ENCODE measurements around the gene BCL10.
A peak's percentile ranks its signal among the peaks of the same experiment; 100 is the strongest.

The BCL10 gene

DNA sequence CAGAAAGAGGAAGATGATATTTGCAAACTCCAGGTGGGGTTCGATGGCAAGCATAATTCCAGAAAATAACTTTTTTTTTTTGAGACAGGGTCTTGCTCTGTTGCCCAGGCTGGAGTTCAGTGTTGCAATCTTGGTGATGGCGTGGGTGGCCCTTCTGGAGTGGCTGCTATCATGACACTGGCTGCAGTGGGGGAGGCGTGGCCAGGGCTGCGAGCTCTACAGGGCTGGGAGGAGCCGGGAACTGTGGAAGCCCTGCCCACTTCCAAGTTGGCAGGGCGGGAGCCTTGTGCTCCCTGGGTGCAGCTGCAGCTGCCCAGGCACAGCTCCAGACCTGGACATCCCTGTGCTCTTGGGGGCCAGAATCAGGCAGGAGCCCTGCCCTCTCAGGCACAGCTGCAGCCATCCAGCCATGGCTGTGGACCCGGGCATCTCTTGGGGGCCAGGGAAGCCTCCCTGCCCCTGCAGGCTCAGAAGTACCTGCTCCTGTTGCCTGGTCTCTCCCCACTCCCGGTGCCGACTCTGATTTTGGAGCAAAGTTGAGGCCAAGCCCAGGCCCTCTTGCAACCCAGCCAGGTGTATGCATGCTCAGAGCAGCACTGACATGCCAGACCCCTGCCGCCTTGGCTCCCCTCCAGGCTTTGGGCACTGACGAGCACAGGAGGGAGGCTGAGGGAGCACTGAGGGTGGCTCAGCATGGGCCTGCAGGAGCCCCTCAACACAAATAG, 7.2 kb upstream of the BCL10 start:
- no peaks in the 10 kb centered on the region for H4K20me1 ChIP-seq (ENCODE audit: insufficient read depth, low read length)
- H3K9ac ChIP-seq (ENCODE audit: low read depth, low read length) = no peak overlapping the region
- H3K27ac ChIP-seq (ENCODE audit: low read length) = no peak overlapping the region
- ATAC-seq (ENCODE audit: insufficient read depth, low read depth) (no peak), DNase-seq (no peak)
- H3K79me2 ChIP-seq (ENCODE audit: insufficient read depth, low read length) = no peaks in the 10 kb centered on the region
- H3K36me3 ChIP-seq (ENCODE audit: insufficient read depth, low read length) = no peaks in the 10 kb centered on the region
- no peak overlapping the region for H2AFZ ChIP-seq (ENCODE audit: low read depth, low read length)
- H3K27me3 ChIP-seq (ENCODE audit: insufficient read depth, low read length, poor library complexity) = no peaks in the 10 kb centered on the region
- H3K4me2 ChIP-seq (ENCODE audit: insufficient read depth, low read length) = no peak overlapping the region
- no peaks in the 10 kb centered on the region for H3K9me3 ChIP-seq (ENCODE audit: insufficient read depth, low read length, severe bottlenecking)
- TF ChIP-seq, protein P1, sequence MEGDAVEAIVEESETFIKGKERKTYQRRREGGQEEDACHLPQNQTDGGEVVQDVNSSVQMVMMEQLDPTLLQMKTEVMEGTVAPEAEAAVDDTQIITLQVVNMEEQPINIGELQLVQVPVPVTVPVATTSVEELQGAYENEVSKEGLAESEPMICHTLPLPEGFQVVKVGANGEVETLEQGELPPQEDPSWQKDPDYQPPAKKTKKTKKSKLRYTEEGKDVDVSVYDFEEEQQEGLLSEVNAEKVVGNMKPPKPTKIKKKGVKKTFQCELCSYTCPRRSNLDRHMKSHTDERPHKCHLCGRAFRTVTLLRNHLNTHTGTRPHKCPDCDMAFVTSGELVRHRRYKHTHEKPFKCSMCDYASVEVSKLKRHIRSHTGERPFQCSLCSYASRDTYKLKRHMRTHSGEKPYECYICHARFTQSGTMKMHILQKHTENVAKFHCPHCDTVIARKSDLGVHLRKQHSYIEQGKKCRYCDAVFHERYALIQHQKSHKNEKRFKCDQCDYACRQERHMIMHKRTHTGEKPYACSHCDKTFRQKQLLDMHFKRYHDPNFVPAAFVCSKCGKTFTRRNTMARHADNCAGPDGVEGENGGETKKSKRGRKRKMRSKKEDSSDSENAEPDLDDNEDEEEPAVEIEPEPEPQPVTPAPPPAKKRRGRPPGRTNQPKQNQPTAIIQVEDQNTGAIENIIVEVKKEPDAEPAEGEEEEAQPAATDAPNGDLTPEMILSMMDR (IDR thresholded peaks at IDR 0.05; ENCODE audit: borderline replicate concordance, extremely low read depth, low read length, poor library complexity, severe bottlenecking) = no peak
- no peak for TF ChIP-seq EZH2 (IDR thresholded peaks at IDR 0.05; ENCODE audit: borderline replicate concordance, low read depth, low read length, severe bottlenecking)
- H3K4me3 ChIP-seq (ENCODE audit: low read depth in 1 of 2, low read length in 2 of 2) = no peak overlapping the region
- H3K4me1 ChIP-seq (ENCODE audit: insufficient read depth, low read length) = no peaks in the 10 kb centered on the region

GRCh38 chr1:85282424-85282823, 6.0 kb upstream of the BCL10 start:
- TF ChIP-seq EZH2 (IDR thresholded peaks at IDR 0.05; ENCODE audit: borderline replicate concordance, low read depth, low read length, severe bottlenecking) = no peak
- TF ChIP-seq, protein P1 (IDR thresholded peaks at IDR 0.05; ENCODE audit: borderline replicate concordance, extremely low read depth, low read length, poor library complexity, severe bottlenecking) = peak; percentile 9
- Histone ChIP-seq H3K4me1 (ENCODE audit: insufficient read depth, low read length) (peaks cover 1% of the 10 kb centered on the region), H3K36me3 (ENCODE audit: insufficient read depth, low read length) (no peaks in the 10 kb centered on the region), H4K20me1 (ENCODE audit: insufficient read depth, low read length) (no peaks in the 10 kb centered on the region), H2AFZ (ENCODE audit: low read depth, low read length) (no peak overlapping the region), H3K79me2 (ENCODE audit: insufficient read depth, low read length) (no peaks in the 10 kb centered on the region), H3K27me3 (ENCODE audit: insufficient read depth, low read length, poor library complexity) (no peaks in the 10 kb centered on the region), H3K4me2 (ENCODE audit: insufficient read depth, low read length) (no peak overlapping the region), H3K9me3 (ENCODE audit: insufficient read depth, low read length, severe bottlenecking) (no peaks in the 10 kb centered on the region), H3K9ac (ENCODE audit: low read depth, low read length) (no peak overlapping the region), H3K4me3 (ENCODE audit: low read depth in 1 of 2, low read length in 2 of 2) (no peak overlapping the region), H3K27ac (ENCODE audit: low read length) (no peak overlapping the region)
- ATAC-seq (ENCODE audit: insufficient read depth, low read depth) (peak; percentile 41; the same call in 1 of the 3 replicates), DNase-seq (no peak)

- H3K9me3 ChIP-seq (ENCODE audit: insufficient read depth, low read length, severe bottlenecking) = no peaks in the 10 kb centered on the region
- H3K27ac ChIP-seq (ENCODE audit: low read length) = no peak overlapping the region
- no peaks in the 10 kb centered on the region for H4K20me1 ChIP-seq (ENCODE audit: insufficient read depth, low read length)
- H2AFZ ChIP-seq (ENCODE audit: low read depth, low read length) = no peak overlapping the region
- H3K36me3 ChIP-seq (ENCODE audit: insufficient read depth, low read length) = no peaks in the 10 kb centered on the region; the same call in 1 of the 2 replicates
- peaks cover 6% of the 10 kb centered on the region for H3K79me2 ChIP-seq (ENCODE audit: insufficient read depth, low read length)
- DNase-seq (no peak), ATAC-seq (ENCODE audit: insufficient read depth, low read depth) (no peak)
- H3K9ac ChIP-seq (ENCODE audit: low read depth, low read length) = no peak overlapping the region
- no peaks in the 10 kb centered on the region for H3K27me3 ChIP-seq (ENCODE audit: insufficient read depth, low read length, poor library complexity)
- TF ChIP-seq, protein P1 (IDR thresholded peaks at IDR 0.05; ENCODE audit: borderline replicate concordance, extremely low read depth, low read length, poor library complexity, severe bottlenecking) = no peak
- no peak for TF ChIP-seq EZH2 (IDR thresholded peaks at IDR 0.05; ENCODE audit: borderline replicate concordance, low read depth, low read length, severe bottlenecking)
- peaks cover 9% of the 10 kb centered on the region for H3K4me1 ChIP-seq (ENCODE audit: insufficient read depth, low read length)
- H3K4me3 ChIP-seq (ENCODE audit: low read depth in 1 of 2, low read length in 2 of 2) = no peak overlapping the region
- no peak overlapping the region for H3K4me2 ChIP-seq (ENCODE audit: insufficient read depth, low read length)
Measured at GRCh38 chr1:85280636-85281035, 4.2 kb upstream of the BCL10 start.
